Loucy (cell line): ENCODE results near the gene PLEK.

ENCODE experiments used
- H2AFZ ChIP-seq: fragments of 200-600 bp; sonication (generic); 2 replicates; pipeline ENCODE4 v1.6.0; 2016; ENCODE audit warnings: antibody characterized with exemption, mild to moderate bottlenecking, low read length, moderate library complexity
- H3F3A ChIP-seq: fragments of 200-600 bp; 2 replicates; pipeline ENCODE4 v1.6.0; 2016; ENCODE audit warnings: antibody characterized with exemption, low read depth, mild to moderate bottlenecking
- H3K27me3 ChIP-seq: fragments of 200-600 bp; sonication (generic); 2 replicates; pipeline ENCODE4 v1.6.1; 2014; ENCODE audit warnings: low read length, mild to moderate bottlenecking; ENCODE audit not compliant: insufficient read depth, poor library complexity, severe bottlenecking
- H3K36me3 ChIP-seq: fragments of 200-600 bp; sonication (generic); 2 replicates; pipeline ENCODE4 v1.6.1; 2016; ENCODE audit warnings: low read length; ENCODE audit not compliant: insufficient read depth
- H3K4me1 ChIP-seq: fragments of 200-600 bp; sonication (generic); 2 replicates; pipeline ENCODE4 v1.5.1; 2014; ENCODE audit warnings: low read length, mild to moderate bottlenecking; ENCODE audit not compliant: insufficient read depth, poor library complexity, severe bottlenecking
- H3K4me2 ChIP-seq: fragments of 200-600 bp; sonication (generic); 2 replicates; pipeline ENCODE4 v1.6.0; 2014; ENCODE audit warnings: antibody characterized with exemption, low read length, low read depth, mild to moderate bottlenecking; ENCODE audit not compliant: poor library complexity, severe bottlenecking
- H3K4me3 ChIP-seq: fragments of 200-600 bp; sonication (generic); 2 replicates; pipeline ENCODE4 v1.5.1; 2014; ENCODE audit warnings: low read length, mild to moderate bottlenecking, mixed read lengths; ENCODE audit not compliant: poor library complexity, severe bottlenecking
- H3K79me2 ChIP-seq: fragments of 200-600 bp; sonication (generic); 2 replicates; pipeline ENCODE4 v1.6.1; 2014; ENCODE audit warnings: low read length; ENCODE audit not compliant: insufficient read depth
- H3K9ac ChIP-seq: fragments of 200-600 bp; sonication (generic); 2 replicates; pipeline ENCODE4 v1.6.0; 2014; ENCODE audit warnings: mild to moderate bottlenecking, low read depth, low read length, moderate library complexity; ENCODE audit not compliant: poor library complexity, severe bottlenecking
- H3K9me2 ChIP-seq: fragments of 200-600 bp; sonication (generic); replicated peaks from 2 replicates; pipeline ENCODE4 v1.6.1; 2016; ENCODE audit warnings: low read depth, low read length, mixed read lengths
- H3K9me3 ChIP-seq: fragments of 200-600 bp; sonication (generic); 2 replicates; pipeline ENCODE4 v1.6.1; 2014; ENCODE audit warnings: mild to moderate bottlenecking, antibody characterized with exemption, low read length, low read depth; ENCODE audit not compliant: insufficient read depth
- H4K20me1 ChIP-seq: fragments of 200-600 bp; sonication (generic); 2 replicates; pipeline ENCODE4 v1.6.0; 2014; ENCODE audit warnings: antibody characterized with exemption, low read length, mild to moderate bottlenecking; ENCODE audit not compliant: insufficient read depth, poor library complexity, severe bottlenecking
- EZH2phosphoT487 ChIP-seq: fragments of 200-600 bp; IDR thresholded peaks from 2 replicates; pipeline ENCODE4 v1.6.1; 2018; ENCODE audit warnings: antibody characterized with exemption, mild to moderate bottlenecking, moderate library complexity, borderline replicate concordance
- TF ChIP-seq, protein P1 (sequence below): fragments of 200-600 bp; sonication (generic); conservative IDR thresholded peaks from 2 replicates; pipeline ENCODE4 v1.5.1; 2014; ENCODE audit warnings: mild to moderate bottlenecking, antibody characterized with exemption, low read length

The PLEK gene

GRCh38 chr2:68429311-68429826 is 64.3 kb downstream of the PLEK start:
- H2AFZ ChIP-seq: no peak overlapping the region
- H3K4me3 ChIP-seq: no peak overlapping the region
- no peak overlapping the region for H3K4me2 ChIP-seq
- no peaks in the 10 kb centered on the region for H3K79me2 ChIP-seq
- H3K36me3 ChIP-seq: no peaks in the 10 kb centered on the region
- TF ChIP-seq, protein P1, sequence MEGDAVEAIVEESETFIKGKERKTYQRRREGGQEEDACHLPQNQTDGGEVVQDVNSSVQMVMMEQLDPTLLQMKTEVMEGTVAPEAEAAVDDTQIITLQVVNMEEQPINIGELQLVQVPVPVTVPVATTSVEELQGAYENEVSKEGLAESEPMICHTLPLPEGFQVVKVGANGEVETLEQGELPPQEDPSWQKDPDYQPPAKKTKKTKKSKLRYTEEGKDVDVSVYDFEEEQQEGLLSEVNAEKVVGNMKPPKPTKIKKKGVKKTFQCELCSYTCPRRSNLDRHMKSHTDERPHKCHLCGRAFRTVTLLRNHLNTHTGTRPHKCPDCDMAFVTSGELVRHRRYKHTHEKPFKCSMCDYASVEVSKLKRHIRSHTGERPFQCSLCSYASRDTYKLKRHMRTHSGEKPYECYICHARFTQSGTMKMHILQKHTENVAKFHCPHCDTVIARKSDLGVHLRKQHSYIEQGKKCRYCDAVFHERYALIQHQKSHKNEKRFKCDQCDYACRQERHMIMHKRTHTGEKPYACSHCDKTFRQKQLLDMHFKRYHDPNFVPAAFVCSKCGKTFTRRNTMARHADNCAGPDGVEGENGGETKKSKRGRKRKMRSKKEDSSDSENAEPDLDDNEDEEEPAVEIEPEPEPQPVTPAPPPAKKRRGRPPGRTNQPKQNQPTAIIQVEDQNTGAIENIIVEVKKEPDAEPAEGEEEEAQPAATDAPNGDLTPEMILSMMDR: no peak
- no peak for TF ChIP-seq EZH2phosphoT487
- peaks cover 13% of the 10 kb centered on the region for H3K4me1 ChIP-seq
- no peaks in the 10 kb centered on the region for H3K9me2 ChIP-seq
- H3K9ac ChIP-seq: no peak overlapping the region
- no peaks in the 10 kb centered on the region for H3K27me3 ChIP-seq
- H4K20me1 ChIP-seq: no peaks in the 10 kb centered on the region
- no peaks in the 10 kb centered on the region for H3K9me3 ChIP-seq
- no peaks in the 10 kb centered on the region for H3F3A ChIP-seq

- Histone ChIP-seq H3K9me2 (no peaks in the 10 kb centered on the region), H3K4me3 (no peak overlapping the region), H2AFZ (no peak overlapping the region), H3K4me1 (peaks cover 8% of the 10 kb centered on the region), H3K36me3 (no peaks in the 10 kb centered on the region), H3K9ac (no peak overlapping the region), H3K4me2 (no peak overlapping the region), H4K20me1 (no peaks in the 10 kb centered on the region), H3K9me3 (no peaks in the 10 kb centered on the region), H3K27me3 (no peaks in the 10 kb centered on the region), H3F3A (no peaks in the 10 kb centered on the region), H3K79me2 (no peaks in the 10 kb centered on the region)
- no peak for TF ChIP-seq EZH2phosphoT487
- TF ChIP-seq, protein P1: no peak
Observed at GRCh38 chr2:68431316-68431972, 66.4 kb downstream of the PLEK start.

GRCh38 chr2:68432696-68433658 is 67.9 kb downstream of the PLEK start:
- TF ChIP-seq EZH2phosphoT487: no peak
- TF ChIP-seq, protein P1: no peak
- no peak overlapping the region for H2AFZ ChIP-seq
- no peaks in the 10 kb centered on the region for H3K27me3 ChIP-seq
- H3K36me3 ChIP-seq: no peaks in the 10 kb centered on the region
- H3K4me2 ChIP-seq: no peak overlapping the region
- H3K9me2 ChIP-seq: no peaks in the 10 kb centered on the region
- no peaks in the 10 kb centered on the region for H3K79me2 ChIP-seq
- H3K4me1 ChIP-seq: peaks cover 3% of the 10 kb centered on the region
- no peaks in the 10 kb centered on the region for H4K20me1 ChIP-seq
- H3K9me3 ChIP-seq: no peaks in the 10 kb centered on the region
- H3K9ac ChIP-seq: no peak overlapping the region
- H3K4me3 ChIP-seq: no peak overlapping the region
- no peaks in the 10 kb centered on the region for H3F3A ChIP-seq
